ENCODE results near the gene KLHL10. TPM values are rescaled to one million over a fixed set of nuclear protein-coding genes. Genes with fewer than 3 reads are reported as not detected.
"Not testable (repeated sequence)": the region's sequence is repeated elsewhere in the genome, so short reads cannot be mapped to it uniquely, and the experiment has no call there.

KLHL10 gene
- total RNA-seq, 4 donors from 2014 or later, result 0.31 TPM; not detected in 3

GRCh38 chr17:41870097-41870496, 32.5 kb downstream of the KLHL10 start:
- Histone ChIP-seq H3K4me1 (no peaks in the 10 kb centered on the region), H3K27me3 (no peaks in the 10 kb centered on the region), H3K9me3 (no peaks in the 10 kb centered on the region), H3K36me3 (peaks cover 0 to 43% of the 10 kb centered on the region in 2 donors), H3K27ac (no peak overlapping the region), H3K4me3 (no peak overlapping the region)
- TF ChIP-seq POLR2A (IDR thresholded peaks at IDR 0.05), result no peak
- TF ChIP-seq CTCF (IDR thresholded peaks at IDR 0.05 in 4 of 5, conservative IDR thresholded peaks at IDR 0.05 in 1 of 5), result no peak
- in situ Hi-C loops (cut with MboI; ENCODE audit: low sequenced_read_pairs in 4 of 4), result no loop called here
- DNase-seq (no peak), ATAC-seq (no peak)
- intact Hi-C loops (cut with DNase I; ENCODE audit: low total_unique reads), result no loop called here

- peaks cover 0 to 43% of the 10 kb centered on the region in 2 donors for H3K36me3 ChIP-seq
- no peaks in the 10 kb centered on the region for H3K27me3 ChIP-seq
- H3K4me3 ChIP-seq, result no peak overlapping the region
- intact Hi-C loops (cut with DNase I; ENCODE audit: low total_unique reads), result no loop called here
- DNase-seq (no peak), ATAC-seq (no peak)
- no peak overlapping the region for H3K27ac ChIP-seq
- TF ChIP-seq POLR2A (IDR thresholded peaks at IDR 0.05) (no peak), CTCF (IDR thresholded peaks at IDR 0.05 in 4 of 5, conservative IDR thresholded peaks at IDR 0.05 in 1 of 5) (no peak)
- H3K4me1 ChIP-seq, result no peaks in the 10 kb centered on the region
- no peaks in the 10 kb centered on the region for H3K9me3 ChIP-seq
- in situ Hi-C loops (cut with MboI; ENCODE audit: low sequenced_read_pairs in 4 of 4), result no loop called here
These were observed 33.0 kb downstream of the KLHL10 start for GRCh38 chr17:41870627-41871026.

- no peaks in the 10 kb centered on the region for H3K4me1 ChIP-seq
- no peak for ATAC-seq
- no peak overlapping the region for H3K27ac ChIP-seq
- in situ Hi-C loops (cut with MboI; ENCODE audit: low sequenced_read_pairs in 4 of 4) (no loop called here), intact Hi-C loops (cut with DNase I; ENCODE audit: low total_unique reads) (no loop called here)
- no peak overlapping the region for H3K4me3 ChIP-seq
- no peaks in the 10 kb centered on the region for H3K9me3 ChIP-seq
- peaks cover 0 to 41% of the 10 kb centered on the region in 2 donors for H3K36me3 ChIP-seq
- no peaks in the 10 kb centered on the region for H3K27me3 ChIP-seq
- no peak for DNase-seq
- TF ChIP-seq CTCF (IDR thresholded peaks at IDR 0.05 in 4 of 5, conservative IDR thresholded peaks at IDR 0.05 in 1 of 5), result no peak
- TF ChIP-seq POLR2A (IDR thresholded peaks at IDR 0.05), result no peak
These were observed 34.2 kb downstream of the KLHL10 start for GRCh38 chr17:41871789-41872188.

- intact Hi-C loops (cut with DNase I; ENCODE audit: low total_unique reads), result no loop called here
- H3K9me3 ChIP-seq, result no peaks in the 10 kb centered on the region
These were observed 36.1 kb downstream of the KLHL10 start for GRCh38 chr17:41873559-41874292.

GRCh38 chr17:41874293-41874670, 36.7 kb downstream of the KLHL10 start:
- H3K9me3 ChIP-seq; intact Hi-C loops (cut with DNase I; ENCODE audit: low total_unique reads); H3K27ac ChIP-seq; ATAC-seq; in situ Hi-C loops (cut with MboI; ENCODE audit: low sequenced_read_pairs in 4 of 4); DNase-seq; H3K4me1 ChIP-seq; H3K27me3 ChIP-seq; H3K4me3 ChIP-seq: not testable (repeated sequence)
- peaks cover 0 to 47% of the 10 kb centered on the region in 2 donors for H3K36me3 ChIP-seq

More at GRCh38 chr17:41873559-41874292, 36.1 kb downstream of the KLHL10 start:
- no peak for TF ChIP-seq POLR2A (IDR thresholded peaks at IDR 0.05)
- no peak for TF ChIP-seq CTCF (IDR thresholded peaks at IDR 0.05 in 4 of 5, conservative IDR thresholded peaks at IDR 0.05 in 1 of 5)
- no peak overlapping the region for H3K27ac ChIP-seq
- peaks cover 0 to 47% of the 10 kb centered on the region in 2 donors for H3K36me3 ChIP-seq
- no peak overlapping the region for H3K4me3 ChIP-seq
- no peaks in the 10 kb centered on the region for H3K27me3 ChIP-seq
- ATAC-seq (no peak), DNase-seq (no peak)
- H3K4me1 ChIP-seq, result no peaks in the 10 kb centered on the region
- in situ Hi-C loops (cut with MboI; ENCODE audit: low sequenced_read_pairs in 4 of 4), result no loop called here
